ENCODE data around the gene P2RX7. TPM values are rescaled to one million over a fixed set of nuclear protein-coding genes. Genes with fewer than 3 reads are reported as not detected.
A peak's percentile ranks its signal among the peaks of the same experiment; 100 is the strongest.
"Not testable (repeated sequence)": the region's sequence is repeated elsewhere in the genome, so short reads cannot be mapped to it uniquely, and the experiment has no call there.

Gene P2RX7
- polyA plus RNA-seq, 1 donor from 2014 or later: not detected

GRCh38 chr12:121205491-121205890, 72.8 kb downstream of the P2RX7 start:
- Histone ChIP-seq H3F3A (ENCODE audit: insufficient read depth, low read length, poor library complexity, severe bottlenecking) (no peaks in the 10 kb centered on the region), H3K9me2 (ENCODE audit: insufficient read depth, low read length) (no peaks in the 10 kb centered on the region), H3K9ac (ENCODE audit: low read length) (no peak overlapping the region), H3K27me3 (ENCODE audit: insufficient read depth, low read depth, low read length) (no peaks in the 10 kb centered on the region), H3K4me2 (ENCODE audit: low read length) (no peak overlapping the region), H4K20me1 (ENCODE audit: insufficient read depth) (no peaks in the 10 kb centered on the region), H3K79me2 (replicated peaks; ENCODE audit: insufficient read depth, low read length) (no peaks in the 10 kb centered on the region), H3K36me3 (ENCODE audit: insufficient read depth, low read length) (no peaks in the 10 kb centered on the region), H3K9me3 (ENCODE audit: low read length) (no peaks in the 10 kb centered on the region), H3K4me3 (ENCODE audit: low read length) (no peak overlapping the region), H2AFZ (ENCODE audit: low read depth, low read length) (no peak overlapping the region), H3K27ac (ENCODE audit: low read length) (no peak overlapping the region)
- TF ChIP-seq POLR2AphosphoS5 (IDR thresholded peaks at IDR 0.05): no peak
- TF ChIP-seq EZH2 (IDR thresholded peaks at IDR 0.05; ENCODE audit: borderline replicate concordance, insufficient read depth, low read length, poor library complexity, severe bottlenecking): no peak
- no peak for TF ChIP-seq EP300 (conservative IDR thresholded peaks at IDR 0.05; ENCODE audit: poor library complexity, severe bottlenecking)
- TF ChIP-seq REST (IDR thresholded peaks at IDR 0.05; ENCODE audit: borderline replicate concordance): no peak
- TF ChIP-seq TAF1 (IDR thresholded peaks at IDR 0.05; ENCODE audit: low read depth): no peak
- TF ChIP-seq RAD21 (conservative IDR thresholded peaks at IDR 0.05): no peak
- TF ChIP-seq SMC3 (conservative IDR thresholded peaks at IDR 0.05; ENCODE audit: poor library complexity): no peak
- TF ChIP-seq MXI1 (conservative IDR thresholded peaks at IDR 0.05; ENCODE audit: poor library complexity, severe bottlenecking): no peak
- TF ChIP-seq, protein P1, sequence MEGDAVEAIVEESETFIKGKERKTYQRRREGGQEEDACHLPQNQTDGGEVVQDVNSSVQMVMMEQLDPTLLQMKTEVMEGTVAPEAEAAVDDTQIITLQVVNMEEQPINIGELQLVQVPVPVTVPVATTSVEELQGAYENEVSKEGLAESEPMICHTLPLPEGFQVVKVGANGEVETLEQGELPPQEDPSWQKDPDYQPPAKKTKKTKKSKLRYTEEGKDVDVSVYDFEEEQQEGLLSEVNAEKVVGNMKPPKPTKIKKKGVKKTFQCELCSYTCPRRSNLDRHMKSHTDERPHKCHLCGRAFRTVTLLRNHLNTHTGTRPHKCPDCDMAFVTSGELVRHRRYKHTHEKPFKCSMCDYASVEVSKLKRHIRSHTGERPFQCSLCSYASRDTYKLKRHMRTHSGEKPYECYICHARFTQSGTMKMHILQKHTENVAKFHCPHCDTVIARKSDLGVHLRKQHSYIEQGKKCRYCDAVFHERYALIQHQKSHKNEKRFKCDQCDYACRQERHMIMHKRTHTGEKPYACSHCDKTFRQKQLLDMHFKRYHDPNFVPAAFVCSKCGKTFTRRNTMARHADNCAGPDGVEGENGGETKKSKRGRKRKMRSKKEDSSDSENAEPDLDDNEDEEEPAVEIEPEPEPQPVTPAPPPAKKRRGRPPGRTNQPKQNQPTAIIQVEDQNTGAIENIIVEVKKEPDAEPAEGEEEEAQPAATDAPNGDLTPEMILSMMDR (IDR thresholded peaks at IDR 0.05; ENCODE audit: poor library complexity, severe bottlenecking): no peak

GRCh38 chr12:121208571-121208970, 75.9 kb downstream of the P2RX7 start:
- H3F3A ChIP-seq (ENCODE audit: insufficient read depth, low read length, poor library complexity, severe bottlenecking); H3K36me3 ChIP-seq (ENCODE audit: insufficient read depth, low read length); H2AFZ ChIP-seq (ENCODE audit: low read depth, low read length); H3K9me2 ChIP-seq (ENCODE audit: insufficient read depth, low read length); H3K9me3 ChIP-seq (ENCODE audit: low read length); H3K79me2 ChIP-seq (replicated peaks; ENCODE audit: insufficient read depth, low read length); H3K27me3 ChIP-seq (ENCODE audit: insufficient read depth, low read depth, low read length); H3K9ac ChIP-seq (ENCODE audit: low read length); H3K27ac ChIP-seq (ENCODE audit: low read length); H3K4me2 ChIP-seq (ENCODE audit: low read length); H3K4me3 ChIP-seq (ENCODE audit: low read length); H4K20me1 ChIP-seq (ENCODE audit: insufficient read depth): not testable (repeated sequence)

GRCh38 chr12:121209221-121209620, 76.5 kb downstream of the P2RX7 start:
- H3K27me3 ChIP-seq (ENCODE audit: insufficient read depth, low read depth, low read length): no peaks in the 10 kb centered on the region
- no peaks in the 10 kb centered on the region for H3K79me2 ChIP-seq (replicated peaks; ENCODE audit: insufficient read depth, low read length)
- peak overlapping the region; percentile 78 for H3K9ac ChIP-seq (ENCODE audit: low read length)
- no peaks in the 10 kb centered on the region for H3K36me3 ChIP-seq (ENCODE audit: insufficient read depth, low read length)
- no peaks in the 10 kb centered on the region for H3F3A ChIP-seq (ENCODE audit: insufficient read depth, low read length, poor library complexity, severe bottlenecking)
- TF ChIP-seq TAF1 (IDR thresholded peaks at IDR 0.05; ENCODE audit: low read depth) (no peak), RAD21 (conservative IDR thresholded peaks at IDR 0.05) (no peak), SMC3 (conservative IDR thresholded peaks at IDR 0.05; ENCODE audit: poor library complexity) (no peak), EP300 (conservative IDR thresholded peaks at IDR 0.05; ENCODE audit: poor library complexity, severe bottlenecking) (no peak), REST (IDR thresholded peaks at IDR 0.05; ENCODE audit: borderline replicate concordance) (no peak), POLR2AphosphoS5 (IDR thresholded peaks at IDR 0.05) (no peak), EZH2 (IDR thresholded peaks at IDR 0.05; ENCODE audit: borderline replicate concordance, insufficient read depth, low read length, poor library complexity, severe bottlenecking) (no peak), MXI1 (conservative IDR thresholded peaks at IDR 0.05; ENCODE audit: poor library complexity, severe bottlenecking) (no peak)
- TF ChIP-seq, protein P1 (IDR thresholded peaks at IDR 0.05; ENCODE audit: poor library complexity, severe bottlenecking): no peak
- no peaks in the 10 kb centered on the region for H4K20me1 ChIP-seq (ENCODE audit: insufficient read depth)
- H3K9me3 ChIP-seq (ENCODE audit: low read length): no peaks in the 10 kb centered on the region
- H3K4me2 ChIP-seq (ENCODE audit: low read length): no peak overlapping the region
- H2AFZ ChIP-seq (ENCODE audit: low read depth, low read length): no peak overlapping the region
- H3K27ac ChIP-seq (ENCODE audit: low read length): peak overlapping the region; percentile 60
- peak overlapping the region; percentile 73 for H3K4me3 ChIP-seq (ENCODE audit: low read length)
- H3K9me2 ChIP-seq (ENCODE audit: insufficient read depth, low read length): no peaks in the 10 kb centered on the region
